ENCODE data around the gene PPIF. TPM values are rescaled to one million over a fixed set of nuclear protein-coding genes. Genes with fewer than 3 reads are reported as not detected.

Gene PPIF
- total RNA-seq, 2 donors from 2014 or later, result 19.2 to 67.9 TPM

DNA sequence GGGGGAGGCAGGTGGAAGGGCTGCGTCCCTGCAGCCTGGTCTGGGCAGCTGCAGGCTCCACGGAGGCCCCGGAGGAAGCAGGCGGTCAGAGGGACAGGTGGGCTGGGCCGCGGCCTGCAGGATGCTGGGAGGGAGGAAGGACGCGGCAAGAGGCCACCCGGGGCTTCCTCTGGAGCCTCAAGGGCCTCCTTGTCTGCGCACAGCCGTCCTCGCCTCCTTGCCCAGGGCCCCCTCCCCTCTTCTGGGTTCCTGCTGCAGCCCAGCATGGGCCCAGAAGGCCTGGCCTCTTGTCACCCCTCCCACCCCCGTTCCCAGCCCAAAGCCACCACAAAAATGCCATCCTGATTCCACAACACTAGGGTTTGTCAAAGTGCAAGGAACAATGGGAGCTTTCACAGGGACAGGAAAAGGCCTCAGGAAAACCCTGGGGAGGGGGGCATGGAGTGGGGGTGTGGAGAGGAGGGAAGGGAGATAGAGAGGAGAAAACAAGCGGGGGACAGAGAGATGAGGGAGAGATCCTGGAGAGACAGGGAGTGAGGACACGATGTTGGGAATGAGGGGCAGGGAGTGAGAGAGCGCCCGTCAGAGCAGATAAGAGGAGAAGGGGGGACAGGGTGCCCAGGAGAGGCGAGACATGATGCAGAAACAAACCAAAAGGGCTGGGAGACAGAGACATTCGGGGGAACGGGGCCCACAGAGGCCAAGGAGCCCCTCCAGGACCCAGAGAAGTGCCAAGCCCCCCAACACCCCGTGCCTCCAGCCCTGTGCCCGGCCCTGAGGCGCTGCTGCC is 56.4 kb downstream of the PPIF start:
- TF ChIP-seq, protein P1, sequence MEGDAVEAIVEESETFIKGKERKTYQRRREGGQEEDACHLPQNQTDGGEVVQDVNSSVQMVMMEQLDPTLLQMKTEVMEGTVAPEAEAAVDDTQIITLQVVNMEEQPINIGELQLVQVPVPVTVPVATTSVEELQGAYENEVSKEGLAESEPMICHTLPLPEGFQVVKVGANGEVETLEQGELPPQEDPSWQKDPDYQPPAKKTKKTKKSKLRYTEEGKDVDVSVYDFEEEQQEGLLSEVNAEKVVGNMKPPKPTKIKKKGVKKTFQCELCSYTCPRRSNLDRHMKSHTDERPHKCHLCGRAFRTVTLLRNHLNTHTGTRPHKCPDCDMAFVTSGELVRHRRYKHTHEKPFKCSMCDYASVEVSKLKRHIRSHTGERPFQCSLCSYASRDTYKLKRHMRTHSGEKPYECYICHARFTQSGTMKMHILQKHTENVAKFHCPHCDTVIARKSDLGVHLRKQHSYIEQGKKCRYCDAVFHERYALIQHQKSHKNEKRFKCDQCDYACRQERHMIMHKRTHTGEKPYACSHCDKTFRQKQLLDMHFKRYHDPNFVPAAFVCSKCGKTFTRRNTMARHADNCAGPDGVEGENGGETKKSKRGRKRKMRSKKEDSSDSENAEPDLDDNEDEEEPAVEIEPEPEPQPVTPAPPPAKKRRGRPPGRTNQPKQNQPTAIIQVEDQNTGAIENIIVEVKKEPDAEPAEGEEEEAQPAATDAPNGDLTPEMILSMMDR (IDR thresholded peaks at IDR 0.05), result no peak
- TF ChIP-seq POLR2A (IDR thresholded peaks at IDR 0.05), result no peak
- peaks cover 34% of the 10 kb centered on the region for H3K4me1 ChIP-seq
- DNase-seq, result no peak
- H3K36me3 ChIP-seq (replicated peaks in 1 of 2; ENCODE audit: insufficient read depth in 1 of 2, low read depth in 2 of 2), result no peaks in the 10 kb centered on the region
- no peaks in the 10 kb centered on the region for H3K27me3 ChIP-seq
- no peaks in the 10 kb centered on the region for H3K9me3 ChIP-seq
- WGBS, 2 donors, result 66 to 81% methylated on average over 21 to 23 of the region's 23 CpGs
- intact Hi-C loops (cut with DNase I), result no loop called here
- ATAC-seq, result no peak
- no peak overlapping the region for H3K4me3 ChIP-seq
- H3K27ac ChIP-seq, result peak overlapping the region in 2 of 4 donors; percentile 57 to 60

DNA sequence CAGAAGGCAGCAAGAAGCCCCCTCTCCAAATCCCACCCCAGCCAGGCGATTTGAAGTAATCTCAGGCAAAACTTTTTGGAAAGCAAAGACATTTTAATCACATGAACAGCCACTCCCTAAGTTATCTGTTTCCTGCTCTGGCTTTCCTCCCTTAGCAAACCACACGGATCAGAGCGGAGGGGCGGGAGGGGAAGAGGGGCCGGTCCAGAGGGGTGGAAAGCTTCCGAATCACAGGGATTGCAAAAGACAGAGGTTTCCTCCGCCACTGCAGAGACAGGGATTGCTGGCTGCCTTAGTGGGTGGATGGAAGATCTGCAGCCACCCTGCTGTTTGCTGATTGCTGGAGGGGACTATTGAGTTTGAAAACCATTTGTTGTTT is 57.0 kb downstream of the PPIF start:
- no peak for TF ChIP-seq POLR2A (IDR thresholded peaks at IDR 0.05)
- TF ChIP-seq, protein P1 (IDR thresholded peaks at IDR 0.05), result no peak
- H3K27me3 ChIP-seq, result no peaks in the 10 kb centered on the region
- no peak overlapping the region for H3K4me3 ChIP-seq
- H3K4me1 ChIP-seq, result peaks cover 34% of the 10 kb centered on the region
- 60 to 84% methylated on average over 5 to 7 of the region's 7 CpGs for WGBS, 2 donors
- no peaks in the 10 kb centered on the region for H3K36me3 ChIP-seq (replicated peaks in 1 of 2; ENCODE audit: insufficient read depth in 1 of 2, low read depth in 2 of 2)
- intact Hi-C loops (cut with DNase I), result no loop called here
- peak overlapping the region in 2 of 4 donors; percentile 57 to 60 for H3K27ac ChIP-seq
- no peaks in the 10 kb centered on the region for H3K9me3 ChIP-seq
- ATAC-seq, result peak; percentile 25
- DNase-seq, result peak in 3 of 4 donors; percentile 32 to 54 (median 35)

DNA sequence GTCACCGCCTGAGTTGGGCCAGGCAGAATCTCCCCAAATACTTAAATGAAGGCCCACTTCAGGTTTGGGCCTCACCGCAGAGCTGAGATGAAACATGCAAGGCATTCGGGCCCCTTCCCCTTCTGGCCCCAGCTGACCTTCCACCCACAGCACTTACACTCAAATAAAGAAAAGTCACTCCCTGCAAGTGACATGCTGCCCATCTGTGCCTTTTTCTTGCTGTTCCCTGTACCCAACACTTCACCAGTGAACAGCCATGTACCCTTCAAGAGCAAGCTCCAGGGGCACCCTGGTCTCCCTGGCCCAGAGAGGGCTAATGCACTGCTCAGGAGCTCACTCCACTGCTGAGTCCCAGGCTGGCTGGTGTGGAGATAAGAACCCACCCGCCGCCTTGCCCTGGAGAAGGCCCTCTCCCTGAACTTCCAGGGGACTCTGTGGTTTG is 57.4 kb downstream of the PPIF start:
- no peak for ATAC-seq
- intact Hi-C loops (cut with DNase I), result no loop called here
- DNase-seq, result peak in 2 of 4 donors; percentile 1 to 9
- no peak overlapping the region for H3K27ac ChIP-seq
- H3K27me3 ChIP-seq, result no peaks in the 10 kb centered on the region
- no peak overlapping the region for H3K4me3 ChIP-seq
- H3K9me3 ChIP-seq, result no peaks in the 10 kb centered on the region
- H3K36me3 ChIP-seq (replicated peaks in 1 of 2; ENCODE audit: insufficient read depth in 1 of 2, low read depth in 2 of 2), result no peaks in the 10 kb centered on the region
- TF ChIP-seq, protein P1 (IDR thresholded peaks at IDR 0.05), result no peak
- TF ChIP-seq POLR2A (IDR thresholded peaks at IDR 0.05), result no peak
- peaks cover 34% of the 10 kb centered on the region for H3K4me1 ChIP-seq
- 88 to 94% methylated on average over 5 of the region's 5 CpGs for WGBS, 2 donors

Other genes with a start within 250 kb of the PPIF start
- 10 to 100 TPM; 14.0 to 19.8 TPM for gene ZCCHC24, start 98.2 kb downstream of the PPIF start, total RNA-seq
- gene EIF5AL1, start 165.1 kb downstream of the PPIF start, total RNA-seq, result not detected
- 1 to 10 TPM in 1 of 2 donors, not detected in 1; 1.6 TPM for gene SFTPA2, start 212.9 kb downstream of the PPIF start, total RNA-seq